GM18858 (cell line): Measurements from ENCODE around the gene ARHGAP4.

Experiments
- ATAC-seq: cut with Tn5 transposase; IDR thresholded peaks from one replicate; pipeline ENCODE4 v1.9.1; 2021; ENCODE audit not compliant: unreplicated experiment

ARHGAP4 gene

GRCh38 chrX:153869473-153870287 lies 56.4 kb downstream of the ARHGAP4 start:
- ATAC-seq, result no peak

DNA sequence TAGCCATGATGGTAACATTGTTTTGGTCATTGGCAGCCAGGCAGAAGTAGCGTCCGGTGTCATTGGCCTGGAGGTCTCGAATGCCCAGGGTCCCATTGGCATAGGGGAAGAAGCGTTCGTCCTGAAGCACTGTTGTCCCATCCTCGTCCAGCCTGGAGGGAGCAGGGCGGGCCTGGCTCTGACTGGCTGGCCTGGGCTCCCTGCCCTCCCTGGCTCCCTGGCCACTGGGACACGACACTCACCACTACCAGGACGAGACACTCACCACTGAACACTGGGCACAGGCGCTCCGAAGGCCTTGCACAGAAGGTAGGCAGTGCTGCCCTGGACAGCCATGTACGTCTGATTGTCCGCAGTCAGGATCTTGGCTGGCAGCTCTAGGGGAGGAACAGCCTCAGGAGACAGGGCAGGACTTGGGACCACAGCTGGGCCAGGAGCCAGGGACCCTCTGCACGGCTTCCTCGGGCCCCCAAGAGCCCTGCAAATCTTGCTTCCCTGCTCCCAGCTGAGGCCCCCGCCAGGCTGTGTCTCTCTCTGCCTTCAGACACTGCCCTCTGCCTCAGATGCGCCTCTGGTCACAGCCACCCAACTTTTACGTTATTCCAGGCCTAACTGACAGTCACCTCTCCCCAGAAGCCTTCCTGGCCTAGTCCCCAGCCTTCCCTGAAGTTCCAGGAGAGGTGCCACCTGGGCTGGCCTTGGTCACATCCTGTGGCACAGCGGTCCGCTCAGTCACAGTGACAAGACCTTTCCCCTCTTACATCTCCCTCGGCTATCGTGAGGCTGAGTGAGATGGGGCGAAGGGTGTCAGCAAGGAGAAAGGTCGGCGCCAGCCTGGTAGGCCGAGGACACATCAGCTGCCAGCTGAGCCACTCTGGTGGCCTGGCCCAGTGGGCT lies 57.2 kb downstream of the ARHGAP4 start:
- ATAC-seq, result no peak

DNA sequence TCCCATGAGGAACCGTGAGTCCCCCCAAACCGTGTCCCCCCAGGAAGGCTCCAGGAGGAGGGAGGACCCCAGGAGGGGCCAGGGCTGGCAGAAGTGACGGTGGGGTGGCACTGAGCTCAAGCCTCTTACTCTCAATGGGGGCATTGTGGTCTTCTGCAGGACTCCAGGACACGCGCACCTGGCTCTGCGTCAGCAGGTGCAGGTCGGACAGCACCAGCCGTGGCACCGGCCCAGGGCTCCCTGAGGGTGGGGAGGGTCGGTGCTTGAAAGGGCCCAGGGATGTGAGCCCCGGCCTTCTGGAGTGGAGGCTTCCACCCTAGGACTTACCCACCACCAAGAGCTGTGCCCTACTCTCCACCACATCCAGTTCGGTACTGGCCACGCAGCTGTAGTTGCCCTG lies 58.4 kb downstream of the ARHGAP4 start:
- no peak for ATAC-seq

DNA sequence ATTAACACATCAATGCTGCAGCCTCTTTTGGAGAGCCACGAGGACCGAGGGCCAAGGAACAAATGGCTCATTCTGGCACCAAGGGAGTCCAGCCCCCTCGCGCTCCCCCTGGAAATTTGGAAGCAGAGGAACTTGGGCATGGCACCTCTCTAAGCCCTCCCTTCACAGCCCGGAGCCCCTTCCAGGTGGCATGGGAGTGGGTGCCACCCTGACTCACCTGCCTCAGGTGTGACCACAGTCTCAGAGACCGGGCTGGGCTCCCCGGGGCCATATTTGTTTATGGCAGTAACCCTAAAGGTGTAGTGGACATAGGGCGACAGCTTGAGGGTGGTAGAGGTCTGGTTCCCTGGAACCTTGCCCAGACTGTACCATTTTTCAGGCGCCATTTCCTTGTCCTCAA lies 58.9 kb downstream of the ARHGAP4 start:
- no peak for ATAC-seq

DNA sequence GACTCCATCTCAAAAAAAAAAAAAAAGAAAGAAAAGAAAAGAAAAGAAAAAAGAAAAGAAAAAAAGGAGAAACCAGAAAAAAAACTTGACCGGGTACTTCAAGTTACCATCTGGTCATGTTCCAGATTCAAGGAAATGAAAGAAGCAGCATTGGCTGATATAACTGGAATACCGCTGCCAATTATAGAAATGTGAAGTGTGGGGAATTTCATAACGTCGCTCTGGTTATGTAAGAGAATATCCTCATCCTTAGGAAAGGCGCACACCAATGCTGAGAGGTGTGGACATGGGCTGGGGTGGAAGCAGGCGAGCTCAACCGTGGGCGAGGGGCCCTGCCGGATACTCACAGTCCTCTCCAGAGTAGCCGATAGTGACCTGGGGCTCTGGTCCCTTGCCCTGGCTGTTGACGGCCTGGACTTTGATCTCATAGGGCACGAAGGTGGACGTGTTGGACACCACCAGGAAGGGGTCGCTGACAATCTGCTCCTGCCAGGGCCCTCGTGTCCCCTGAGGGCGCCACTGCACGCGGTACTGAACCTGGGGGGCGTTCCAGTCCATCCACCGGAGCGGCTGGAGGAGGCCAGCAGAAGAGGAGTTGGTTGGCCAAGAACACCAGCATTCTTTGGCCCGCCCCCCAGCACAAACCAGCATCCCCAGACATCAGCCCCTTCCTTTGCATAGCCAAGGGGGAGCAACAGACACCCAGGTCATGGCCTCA lies 59.6 kb downstream of the ARHGAP4 start:
- no peak for ATAC-seq

- no peak for ATAC-seq
Measured at GRCh38 chrX:153865685-153866084, 60.4 kb downstream of the ARHGAP4 start.

DNA sequence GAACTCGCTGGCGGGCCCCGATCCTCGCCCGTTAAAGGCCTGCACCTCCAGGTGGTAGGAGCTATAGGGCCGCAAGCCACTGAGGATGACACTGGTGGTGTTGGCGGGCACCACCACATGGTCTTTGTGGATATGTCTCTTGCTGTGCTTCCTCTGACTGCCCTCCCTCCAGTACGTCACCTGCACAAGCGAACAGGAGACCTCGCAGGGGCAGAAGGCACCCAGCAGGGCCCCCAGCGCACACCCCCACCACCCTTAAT lies 60.8 kb downstream of the ARHGAP4 start:
- ATAC-seq, result no peak

GRCh38 chrX:153864561-153865320 lies 61.3 kb downstream of the ARHGAP4 start:
- no peak for ATAC-seq

- ATAC-seq, result no peak
Measured at GRCh38 chrX:153864101-153864500, 62.0 kb downstream of the ARHGAP4 start.

DNA sequence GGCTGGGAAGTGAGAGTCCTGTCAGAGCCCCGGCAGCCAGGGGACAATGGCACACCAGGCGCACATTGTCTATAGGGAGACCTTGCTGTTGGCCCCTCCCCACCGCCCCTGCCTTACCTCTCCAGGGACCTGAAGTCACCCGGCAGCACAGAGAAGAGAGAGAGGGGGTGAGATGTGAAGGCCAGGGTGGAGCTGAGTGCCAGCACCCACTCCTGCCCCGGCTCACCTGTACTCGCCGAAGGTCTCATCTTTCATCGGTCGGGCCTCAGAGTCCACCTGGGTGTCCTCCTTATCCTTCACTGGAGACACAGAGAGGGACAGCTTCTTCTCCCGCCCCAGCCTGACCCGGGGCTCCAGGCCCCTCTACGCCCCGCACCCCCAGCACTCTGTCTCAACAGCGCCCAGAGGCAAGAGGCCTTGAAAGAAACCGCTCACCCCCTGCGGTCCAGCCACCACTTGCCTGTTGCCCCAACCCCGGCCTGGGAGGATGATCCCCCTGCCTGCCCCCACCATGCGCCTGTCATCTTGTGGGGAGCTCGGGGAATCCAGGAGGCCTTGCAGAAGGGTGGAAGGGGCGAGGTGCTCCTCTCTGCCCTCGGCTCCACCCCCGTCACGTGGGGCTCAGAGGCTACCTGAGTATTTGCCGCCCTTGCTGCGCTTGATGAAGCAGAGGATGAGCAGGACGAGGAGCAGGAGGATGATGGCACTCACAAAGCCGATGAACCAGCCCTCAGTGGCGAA lies 62.6 kb downstream of the ARHGAP4 start:
- ATAC-seq, result no peak

DNA sequence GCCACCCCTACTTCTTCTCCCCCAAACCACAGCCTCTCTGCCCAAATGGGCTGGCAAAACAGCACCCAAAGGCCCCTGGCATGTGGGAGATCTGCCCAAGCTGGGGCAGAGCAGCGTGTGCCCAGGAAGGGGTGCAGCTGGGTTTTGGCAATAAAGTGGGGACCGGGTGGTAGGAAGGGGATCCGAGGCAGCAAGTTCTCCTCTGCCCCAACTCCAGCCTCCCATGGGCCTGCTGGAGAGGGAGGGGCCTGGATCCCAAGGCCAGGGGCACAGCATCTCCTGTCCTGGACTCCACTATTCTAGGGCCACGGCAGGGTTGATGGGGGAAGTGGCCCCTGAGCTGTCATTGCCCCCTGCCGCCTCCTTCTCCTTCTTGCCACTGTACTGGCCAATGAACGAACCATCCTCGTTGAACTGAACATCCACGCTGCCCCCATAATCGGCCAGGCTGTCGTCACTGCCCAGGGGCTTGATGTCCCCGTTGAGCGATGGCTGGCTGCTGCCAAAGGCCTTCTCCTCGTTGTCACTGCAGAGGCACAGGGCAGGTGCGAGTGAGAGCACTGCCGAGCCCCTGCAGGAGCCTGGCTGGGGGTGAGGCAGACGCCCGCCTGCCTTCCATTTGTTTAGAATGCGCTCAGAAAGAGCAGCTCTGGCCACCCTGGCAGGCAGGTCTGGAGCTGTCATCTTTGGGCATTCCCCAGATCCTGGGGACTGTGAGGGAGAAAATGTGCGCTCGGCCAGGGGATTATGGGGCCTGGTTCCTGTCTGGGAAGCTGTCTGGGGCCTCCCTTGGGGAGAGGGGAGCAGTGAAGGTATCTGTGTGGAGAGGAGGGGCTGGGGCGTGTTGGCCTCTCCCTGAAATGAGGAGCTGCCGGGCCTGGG lies 63.5 kb downstream of the ARHGAP4 start:
- no peak for ATAC-seq

DNA sequence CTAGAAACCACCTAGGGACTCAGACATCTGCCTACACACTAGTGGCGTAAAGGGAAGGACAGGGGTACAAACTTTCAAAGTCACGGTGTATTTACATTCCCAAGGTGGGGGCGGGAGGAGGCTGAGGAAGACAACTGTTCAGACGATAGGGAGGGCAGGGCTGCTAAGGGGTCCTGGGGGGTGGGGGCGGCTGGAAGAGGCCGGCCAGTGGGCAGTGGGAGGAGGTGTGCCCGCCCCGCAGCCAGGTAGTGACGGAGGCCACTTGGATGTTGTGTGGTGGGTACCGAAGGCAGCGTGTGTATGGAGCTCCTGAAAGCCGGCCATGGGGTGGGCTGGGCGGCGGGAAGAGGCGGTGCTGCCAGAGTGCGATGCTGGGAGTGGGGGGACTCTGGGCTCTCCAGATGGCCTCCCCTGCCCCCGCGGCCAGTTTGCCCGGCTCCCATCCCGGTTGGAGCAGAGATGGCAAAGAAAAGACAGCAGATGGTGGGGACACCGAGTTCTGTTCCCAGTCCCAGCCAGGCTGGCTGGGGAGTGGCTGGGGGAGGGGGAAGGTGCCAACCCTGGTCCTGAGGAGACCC lies 64.2 kb downstream of the ARHGAP4 start:
- no peak for ATAC-seq

- no peak for ATAC-seq
Measured at GRCh38 chrX:153861151-153861550, 64.9 kb downstream of the ARHGAP4 start.
